ENCODE results near the gene TSPAN16. TPM values are rescaled to one million over a fixed set of nuclear protein-coding genes. Genes with fewer than 3 reads are reported as not detected.

TSPAN16 gene
- total RNA-seq, 4 donors from 2014 or later, result not detected

GRCh38 chr19:11260996-11261395 is 35.0 kb upstream of the TSPAN16 start:
- peak overlapping the region in 3 of 4 donors; percentile 82 to 93 (median 83) for H3K27ac ChIP-seq
- peak overlapping the region in 1 of 2 donors; percentile 97 for H3K4me3 ChIP-seq

GRCh38 chr19:11261431-11261970 is 34.5 kb upstream of the TSPAN16 start:
- H3K27me3 ChIP-seq, result no peaks in the 10 kb centered on the region
- ATAC-seq, result no peak
- H3K27ac ChIP-seq, result peak overlapping the region in 3 of 4 donors; percentile 82 to 93 (median 83)
- H3K4me1 ChIP-seq, result peaks cover 0 to 26% (median 4%) of the 10 kb centered on the region in 3 donors
- H3K4me3 ChIP-seq, result peak overlapping the region; percentile 87 to 97
- 31% methylated on average over 10 of the region's 18 CpGs; no CpG with 5 or more reads in 1 of the 2 donors for WGBS, 2 donors (ENCODE audit: low coverage in 1 of 2)
- no peaks in the 10 kb centered on the region for H3K36me3 ChIP-seq
- TF ChIP-seq CTCF (IDR thresholded peaks at IDR 0.05) (no peak), POLR2AphosphoS5 (IDR thresholded peaks at IDR 0.05) (no peak)
- H3K9me3 ChIP-seq, result no peaks in the 10 kb centered on the region

More at GRCh38 chr19:11260996-11261395, 35.0 kb upstream of the TSPAN16 start:
- WGBS, 2 donors (ENCODE audit: low coverage in 1 of 2), result 73 to 85% methylated on average over 4 to 5 of the region's 5 CpGs
- TF ChIP-seq POLR2A (IDR thresholded peaks at IDR 0.05), result no peak
- TF ChIP-seq CTCF (IDR thresholded peaks at IDR 0.05), result no peak
- no peak for TF ChIP-seq EP300 (IDR thresholded peaks at IDR 0.05)
- no peak for TF ChIP-seq POLR2AphosphoS5 (IDR thresholded peaks at IDR 0.05)
- Histone ChIP-seq H3K4me1 (peaks cover 0 to 31% (median 4%) of the 10 kb centered on the region in 3 donors), H3K27me3 (no peaks in the 10 kb centered on the region), H3K36me3 (no peaks in the 10 kb centered on the region), H3K9me3 (no peaks in the 10 kb centered on the region)
- no peak for ATAC-seq

GRCh38 chr19:11261971-11262839 is 33.8 kb upstream of the TSPAN16 start, which contains the start of gene DOCK6:
DOCK6 (minus strand) TSS chr19:11262524; CDS start chr19:11262440, 84 bp downstream.
- WGBS, 2 donors (ENCODE audit: low coverage in 1 of 2), result no CpG with 5 or more reads among the region's 91 CpGs
- H3K36me3 ChIP-seq, result no peaks in the 10 kb centered on the region
- peak within 1 kb of the TSS; percentile 27 to 93 (median 82) for H3K27ac ChIP-seq
- H3K27me3 ChIP-seq, result no peaks in the 10 kb centered on the region
- H3K4me1 ChIP-seq, result peaks cover 0 to 26% (median 4%) of the 10 kb centered on the region in 3 donors
- H3K4me3 ChIP-seq, result peak within 1 kb of the TSS; percentile 87 to 97
- TF ChIP-seq POLR2A (IDR thresholded peaks at IDR 0.05), result peak in 1 of 2 donors; percentile 9
- TF ChIP-seq CTCF (IDR thresholded peaks at IDR 0.05), result peak in 3 of 4 experiments; percentile 29 to 56 (median 40)
- TF ChIP-seq POLR2AphosphoS5 (IDR thresholded peaks at IDR 0.05), result no peak
- TF ChIP-seq EP300 (IDR thresholded peaks at IDR 0.05), result no peak
- ATAC-seq, result peak; percentile 77
- H3K9me3 ChIP-seq, result no peaks in the 10 kb centered on the region

GRCh38 chr19:11263726-11264125 is 32.2 kb upstream of the TSPAN16 start:
- Histone ChIP-seq H3K27me3 (no peaks in the 10 kb centered on the region), H3K36me3 (no peaks in the 10 kb centered on the region), H3K4me1 (peaks cover 0 to 33% (median 7%) of the 10 kb centered on the region in 3 donors), H3K9me3 (no peaks in the 10 kb centered on the region), H3K27ac (peak overlapping the region in 2 of 4 donors; percentile 31 to 67), H3K4me3 (no peak overlapping the region)
- 91 to 100% methylated on average over 4 to 6 of the region's 6 CpGs for WGBS, 2 donors (ENCODE audit: low coverage in 1 of 2)
- ATAC-seq, result no peak
- TF ChIP-seq EP300 (IDR thresholded peaks at IDR 0.05), result no peak
- no peak for TF ChIP-seq POLR2A (IDR thresholded peaks at IDR 0.05)
- TF ChIP-seq POLR2AphosphoS5 (IDR thresholded peaks at IDR 0.05), result no peak
- no peak for TF ChIP-seq CTCF (IDR thresholded peaks at IDR 0.05)

Data from gastroesophageal sphincter (tissue), 4 donors.